HepG2 (cell line): ENCODE results near the gene LAMB2. TPM values are rescaled to one million over a fixed set of nuclear protein-coding genes. Genes with fewer than 3 reads are reported as not detected.
A peak's percentile ranks its signal among the peaks of the same experiment; 100 is the strongest.

Experiments used
- ATAC-seq: fragments of 200-7000 bp; cut with Tn5 transposase; 3 replicates; pipeline ENCODE4 v1.9.1; 2020; ENCODE audit warnings: mild to moderate bottlenecking, moderate library complexity
- BruUV-seq: library from RNA; stranded (reverse); fragments of 400-500 nt; replicated peaks from 2 replicates; lab custom pipeline; 2021; lab: Mats Ljungman, UMichigan
- CTCF ChIA-PET: fragments of 300-600 bp; formaldehyde crosslinking; extraction: SDS; loops from one replicate; lab custom pipeline; 2021; ENCODE audit warnings: low total read pairs, inconsistent platforms, low intra/inter-chr PET ratio; lab: Yijun Ruan, JAX
- POLR2A ChIA-PET: fragments of 350-600 bp; sonication (Branson Sonifier 250); formaldehyde crosslinking; loops from one replicate; lab custom pipeline; 2020; ENCODE audit warnings: antibody characterized with exemption, inconsistent platforms; lab: Yijun Ruan, JAX
- DNase-seq: peaks from one replicate; pipeline ENCODE4 v3.0.0-alpha.2; 2015; ENCODE audit warnings: low spot score
- FAIRE-seq: peaks from 3 replicates; lab custom pipeline; 2011; peaks lifted over from hg19 to GRCh38; lab: Jason Lieb, UNC
- H2AFZ ChIP-seq: one replicate; pipeline ENCODE4 v1.6.1; 2011; ENCODE audit warnings: low read length, inconsistent platforms
- H3K27ac ChIP-seq: fragments of 300-600 bp; 3 replicates; pipeline ENCODE4 v1.8.0; 2011; ENCODE audit warnings: mixed run types, mild to moderate bottlenecking, mixed read lengths, low read length, inconsistent platforms; ENCODE audit not compliant: insufficient read depth; ENCODE audit errors: extremely low read length
- H3K27me3 ChIP-seq, 2 experiments: fragments of 200-600 bp in 1 of 2; 2 replicates in 1 of 2; 3 replicates in 1 of 2; pipeline versions ENCODE4 v1.6.0 to v1.8.0; 2011; ENCODE audit warnings: low read length in 2 of 2, mild to moderate bottlenecking in 2 of 2, moderate library complexity in 2 of 2, inconsistent platforms in 1 of 2; ENCODE audit not compliant: insufficient read depth in 2 of 2, control insufficient read depth in 1 of 2
- H3K36me3 ChIP-seq, 2 experiments: fragments of 200-600 bp in 1 of 2; replicated peaks in 1 of 2; 2 replicates in 1 of 2; 3 replicates in 1 of 2; pipeline versions ENCODE4 v1.5.1 to v1.8.0; 2011; ENCODE audit warnings: low read length in 2 of 2, inconsistent platforms in 1 of 2; ENCODE audit not compliant: insufficient read depth in 2 of 2, control insufficient read depth in 1 of 2
- H3K4me1 ChIP-seq: 2 replicates; pipeline ENCODE4 v1.5.1; 2012; ENCODE audit warnings: low read length, inconsistent platforms; ENCODE audit not compliant: insufficient read depth
- H3K4me2 ChIP-seq: 2 replicates; pipeline ENCODE4 v1.6.0; 2011; ENCODE audit warnings: low read depth, low read length, inconsistent platforms
- H3K4me3 ChIP-seq, 3 experiments: fragments of 200-600 bp in 1 of 3; sonication (generic), shearing (Covaris generic) in 1 of 3; replicated peaks in 1 of 3; 2 replicates each; pipeline ENCODE4 v1.5.1; 2011 to 2016; ENCODE audit warnings: low read length in 3 of 3, inconsistent platforms in 2 of 3, low read depth in 2 of 3, mild to moderate bottlenecking in 2 of 3, control low read depth in 1 of 3, mixed read lengths in 1 of 3; ENCODE audit not compliant: insufficient read depth in 1 of 3
- H3K79me2 ChIP-seq: one replicate; pipeline ENCODE4 v1.6.1; 2011; ENCODE audit warnings: low read length, inconsistent platforms; ENCODE audit not compliant: insufficient read depth
- H3K9ac ChIP-seq: 2 replicates; pipeline ENCODE4 v1.6.0; 2011; ENCODE audit warnings: mild to moderate bottlenecking, low read depth, low read length, inconsistent platforms; ENCODE audit not compliant: insufficient read depth
- H3K9me3 ChIP-seq: 2 replicates; pipeline ENCODE4 v1.5.1; 2012; ENCODE audit warnings: mild to moderate bottlenecking, low read length
- H4K20me1 ChIP-seq: 2 replicates; pipeline ENCODE4 v1.6.0; 2011; ENCODE audit warnings: inconsistent platforms, mild to moderate bottlenecking, low read length, moderate library complexity; ENCODE audit not compliant: insufficient read depth
- ARHGAP35 ChIP-seq: sonication (generic); formaldehyde crosslinking; IDR thresholded peaks from 2 replicates; pipeline ENCODE4 v1.9.0; 2022; ENCODE audit warnings: mild to moderate bottlenecking, inconsistent platforms, moderate library complexity, missing genetic modification reagents, borderline replicate concordance
- GABPB1 ChIP-seq: IDR thresholded peaks from 2 replicates; pipeline ENCODE4 v1.6.1; 2016; ENCODE audit warnings: mild to moderate bottlenecking, missing genetic modification reagents, moderate library complexity, missing compliant biosample characterization
- MIXL1 ChIP-seq: IDR thresholded peaks from 2 replicates; pipeline ENCODE4 v1.6.1; 2016
- REL ChIP-seq: sonication (generic); formaldehyde crosslinking; conservative IDR thresholded peaks from 2 replicates; pipeline ENCODE4 v1.8.0; 2022; ENCODE audit warnings: mild to moderate bottlenecking, missing genetic modification reagents, moderate library complexity
- WIZ ChIP-seq: sonication (generic); formaldehyde crosslinking; IDR thresholded peaks from 2 replicates; pipeline ENCODE4 v1.5.1; 2020; ENCODE audit warnings: mild to moderate bottlenecking, missing genetic modification reagents
- ZKSCAN5 ChIP-seq: sonication (generic); formaldehyde crosslinking; IDR thresholded peaks from 2 replicates; pipeline ENCODE4 v1.5.1; 2020; ENCODE audit warnings: mild to moderate bottlenecking, missing genetic modification reagents
- ZNF605 ChIP-seq: sonication (generic); formaldehyde crosslinking; IDR thresholded peaks from 2 replicates; pipeline ENCODE4 v1.8.0; 2022; ENCODE audit warnings: mild to moderate bottlenecking, missing genetic modification reagents
- WGBS: methylation state at CpG from one replicate; pipeline ENCODE4 v1.1.6; 2017; ENCODE audit warnings: low lambda C conversion rate; 5-methylcytosine and 5-hydroxymethylcytosine counted together
- in situ Hi-C: cut with HindIII; loops from 2 replicates; pipeline ENCODE4 v1.10.0; 2017; ENCODE audit warnings: low pct_unique_long_range_greater_than_20kb; ENCODE audit not compliant: extremely low pct_ligation_motif_present
- intact Hi-C: fragments of 100-400 bp; cut with micrococcal nuclease; formaldehyde crosslinking; loops from one replicate; pipeline ENCODE4 v1.10.0; 2022; ENCODE audit not compliant: unreplicated experiment
- polyA plus RNA-seq, 8 experiments: library from polyadenylated mRNA; depleted of rRNA in 3 of 8; stranded (reverse) in 7 of 8; unstranded in 1 of 8; fragments of >200 nt; fragmentation: Illumina TruSeq in 4 of 8; extraction: Trizol in 4 of 8; gene quantifications; 2 replicates each; pipeline versions ENCODE4 v1.2.1 to v1.2.3, GENCODE V29; 2011 to 2016; ENCODE audit warnings: low read depth in 4 of 8, missing spikeins in 1 of 8, mixed read lengths in 1 of 8; ENCODE audit not compliant: insufficient read depth in 1 of 8
- total RNA-seq, 5 experiments: library from RNA; depleted of rRNA; stranded (reverse); fragments of >200 nt; fragmentation: Illumina TruSeq; extraction: Trizol; gene quantifications; 2 replicates each; pipeline ENCODE4 v1.2.3, GENCODE V29; 2016; ENCODE audit warnings: low read depth in 1 of 5
- TF ChIP-seq, protein P1 (sequence below): IDR thresholded peaks from 2 replicates; pipeline ENCODE4 v1.6.1; 2016
- TF ChIP-seq, protein P2 (sequence below): sonication (generic); formaldehyde crosslinking; IDR thresholded peaks from 2 replicates; pipeline ENCODE4 v1.4.0; 2020; ENCODE audit warnings: missing genetic modification reagents
- TF ChIP-seq, protein P3 (sequence below): IDR thresholded peaks from 2 replicates; pipeline ENCODE4 v1.6.1; 2016; ENCODE audit warnings: missing compliant biosample characterization, missing genetic modification reagents, borderline replicate concordance
- TF ChIP-seq, protein P4 (sequence below): sonication (generic); formaldehyde crosslinking; conservative IDR thresholded peaks from 2 replicates; pipeline ENCODE4 v1.5.0; 2020; ENCODE audit warnings: missing genetic modification reagents

Gene LAMB2
- total and polyA plus RNA-seq, 2 of the 13 experiments (the other 11 are each of a cell fraction or from before 2014, with no cell fraction given) = 208 to 443 TPM

DNA sequence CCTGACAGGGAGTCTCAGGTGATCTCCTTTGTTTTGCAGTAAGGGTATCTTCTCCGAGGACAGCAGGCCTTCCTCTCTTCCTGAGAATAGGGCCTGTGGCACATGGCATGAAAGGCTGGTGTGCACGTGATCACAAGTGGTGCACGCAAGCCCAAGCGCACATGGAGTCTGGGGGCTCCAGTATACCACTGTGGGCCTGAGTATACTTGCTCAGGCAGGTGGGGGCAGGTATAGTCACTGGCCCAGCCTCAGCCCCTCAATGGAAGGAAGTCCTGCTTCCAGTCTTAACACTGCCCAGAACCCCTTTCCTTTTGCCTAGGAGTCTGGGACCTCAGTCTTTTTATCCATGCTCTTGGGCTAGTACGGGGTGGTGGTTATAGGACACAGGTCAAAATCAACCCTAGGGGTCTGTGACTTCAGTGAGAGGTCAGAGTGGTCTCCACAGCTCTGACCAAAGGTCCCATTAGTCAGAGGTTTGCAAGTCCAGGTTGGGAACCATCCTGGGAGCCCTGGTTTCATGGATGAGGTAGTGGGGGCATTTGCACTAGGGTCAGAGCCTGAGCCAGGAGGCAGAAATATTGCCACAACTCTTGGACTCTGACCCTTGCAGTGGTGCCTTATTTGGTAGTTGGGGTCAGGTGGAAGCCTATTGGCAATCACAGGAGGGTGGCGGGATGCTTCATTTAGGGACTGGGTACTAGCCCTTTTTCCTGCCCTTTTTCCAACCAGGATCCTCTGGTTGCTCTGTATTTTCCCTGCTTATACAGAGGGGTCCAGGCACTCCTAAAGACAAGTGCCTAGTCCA is 34.1 kb upstream of the LAMB2 start (continued):
- TF ChIP-seq ZNF605 (CRISPR knock-in tag) = peak; percentile 63; the same call in 1 of the 2 replicates

DNA sequence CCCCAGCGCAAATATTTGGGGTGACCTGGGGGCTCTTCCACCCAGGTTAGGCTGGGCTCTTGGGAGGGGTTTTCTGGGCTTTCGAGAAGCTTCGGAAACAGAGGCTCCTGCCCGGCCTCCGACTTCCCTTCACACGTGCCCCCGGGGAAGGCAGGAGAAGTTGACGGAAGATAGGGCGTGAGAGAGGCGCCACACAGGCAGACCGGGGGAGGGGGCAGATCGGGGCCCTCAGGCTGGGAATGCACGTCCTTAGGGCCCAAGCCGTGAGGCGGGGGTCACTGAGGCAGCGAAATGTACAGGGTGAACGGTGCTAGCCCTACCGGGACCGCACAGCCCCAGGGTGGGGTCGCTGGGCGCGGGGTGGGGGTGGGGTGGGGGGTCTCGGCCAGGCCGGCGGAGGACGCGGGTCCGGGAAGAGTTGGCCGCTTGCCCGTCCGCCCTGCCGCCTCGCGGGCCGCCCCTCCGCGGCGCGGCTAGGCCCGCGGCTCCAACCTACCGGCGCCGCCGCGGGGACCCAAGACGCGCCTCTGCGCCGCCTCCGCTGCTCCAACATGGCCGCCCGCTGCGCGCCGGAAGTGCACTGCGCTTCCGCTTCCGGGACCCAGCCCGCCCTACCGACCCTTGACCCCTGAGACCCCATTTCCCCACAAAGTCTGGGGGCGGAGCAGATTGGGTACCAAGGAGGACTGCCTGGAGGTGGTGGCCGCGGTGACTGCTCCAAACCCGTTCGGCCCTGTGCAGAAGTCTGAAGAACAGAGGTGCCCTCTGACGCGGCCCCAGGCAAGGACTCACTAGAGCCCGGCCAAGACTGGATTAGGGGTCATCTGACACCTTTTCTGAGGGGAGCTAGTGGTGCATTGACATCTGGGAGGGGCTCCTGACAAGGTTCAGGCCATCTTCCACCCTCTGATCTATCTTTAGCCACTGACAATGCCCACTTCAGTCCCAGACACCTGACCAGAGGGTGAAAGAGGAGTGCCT is 33.2 kb upstream of the LAMB2 start, which contains the start of gene CCDC71:
TSS of gene CCDC71 (minus strand) at position 561 of the 981 bp plus-strand sequence. CDS start 2,123 bp downstream, outside the sequence.
- peak; percentile 43 for DNase-seq
- H3K4me3 ChIP-seq = peak within 1 kb of the TSS; percentile 87 to 90 (median 88)
- no peaks in the 10 kb centered on the region; a peak in 1 of 5 replicates for H3K27me3 ChIP-seq
- 1% methylated on average over 10 of the region's 69 CpGs for WGBS
- peaks cover 16% of the 10 kb centered on the region for H3K79me2 ChIP-seq
- H3K4me1 ChIP-seq = peaks cover 48% of the 10 kb centered on the region
- peak; percentile 44 for FAIRE-seq
- no peaks in the 10 kb centered on the region for H3K9me3 ChIP-seq
- intact Hi-C loops (no loop called here), in situ Hi-C loops (loop anchor here (25.0 kb wide), 1 partner anchor 271 kb away; the partner anchor contains the start of gene NICN1)
- peak within 1 kb of the TSS; percentile 35 for H2AFZ ChIP-seq
- BruUV-seq = no TSS peak
- peak within 1 kb of the TSS; percentile 67 for H3K27ac ChIP-seq
- peak within 1 kb of the TSS; percentile 86 for H3K9ac ChIP-seq
- peaks cover 5 to 20% of the 10 kb centered on the region in 2 experiments; a peak in 4 of 5 replicates for H3K36me3 ChIP-seq
- CTCF ChIA-PET = no interaction called here
- H4K20me1 ChIP-seq = no peaks in the 10 kb centered on the region
- POLR2A ChIA-PET = interaction anchor here (0.5 to 2.0 kb wide), 4 partner anchors 9 to 137 kb away, joined by 3 to 6 read pairs (median 4); partner anchors contain the start of genes IMPDH2 and QRICH1
- H3K4me2 ChIP-seq = peak within 1 kb of the TSS; percentile 93
- ATAC-seq = peak; percentile 68
- TF ChIP-seq REL (CRISPR knock-in tag) (0 out of 2 replicates have a peak, but pooled peaks have one; percentile 16), GABPB1 (CRISPR knock-in tag) (peak; percentile 96), WIZ (CRISPR knock-in tag) (no peak), MIXL1 (CRISPR knock-in tag) (no peak), ZKSCAN5 (no peak), ARHGAP35 (CRISPR knock-in tag) (peak; percentile 49; the same call in 1 of the 2 replicates)
- TF ChIP-seq, protein P1, sequence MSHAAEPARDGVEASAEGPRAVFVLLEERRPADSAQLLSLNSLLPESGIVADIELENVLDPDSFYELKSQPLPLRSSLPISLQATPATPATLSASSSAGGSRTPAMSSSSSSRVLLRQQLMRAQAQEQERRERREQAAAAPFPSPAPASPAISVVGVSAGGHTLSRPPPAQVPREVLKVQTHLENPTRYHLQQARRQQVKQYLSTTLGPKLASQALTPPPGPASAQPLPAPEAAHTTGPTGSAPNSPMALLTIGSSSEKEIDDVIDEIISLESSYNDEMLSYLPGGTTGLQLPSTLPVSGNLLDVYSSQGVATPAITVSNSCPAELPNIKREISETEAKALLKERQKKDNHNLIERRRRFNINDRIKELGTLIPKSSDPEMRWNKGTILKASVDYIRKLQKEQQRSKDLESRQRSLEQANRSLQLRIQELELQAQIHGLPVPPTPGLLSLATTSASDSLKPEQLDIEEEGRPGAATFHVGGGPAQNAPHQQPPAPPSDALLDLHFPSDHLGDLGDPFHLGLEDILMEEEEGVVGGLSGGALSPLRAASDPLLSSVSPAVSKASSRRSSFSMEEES (CRISPR knock-in tag) = no peak
- TF ChIP-seq, protein P2, sequence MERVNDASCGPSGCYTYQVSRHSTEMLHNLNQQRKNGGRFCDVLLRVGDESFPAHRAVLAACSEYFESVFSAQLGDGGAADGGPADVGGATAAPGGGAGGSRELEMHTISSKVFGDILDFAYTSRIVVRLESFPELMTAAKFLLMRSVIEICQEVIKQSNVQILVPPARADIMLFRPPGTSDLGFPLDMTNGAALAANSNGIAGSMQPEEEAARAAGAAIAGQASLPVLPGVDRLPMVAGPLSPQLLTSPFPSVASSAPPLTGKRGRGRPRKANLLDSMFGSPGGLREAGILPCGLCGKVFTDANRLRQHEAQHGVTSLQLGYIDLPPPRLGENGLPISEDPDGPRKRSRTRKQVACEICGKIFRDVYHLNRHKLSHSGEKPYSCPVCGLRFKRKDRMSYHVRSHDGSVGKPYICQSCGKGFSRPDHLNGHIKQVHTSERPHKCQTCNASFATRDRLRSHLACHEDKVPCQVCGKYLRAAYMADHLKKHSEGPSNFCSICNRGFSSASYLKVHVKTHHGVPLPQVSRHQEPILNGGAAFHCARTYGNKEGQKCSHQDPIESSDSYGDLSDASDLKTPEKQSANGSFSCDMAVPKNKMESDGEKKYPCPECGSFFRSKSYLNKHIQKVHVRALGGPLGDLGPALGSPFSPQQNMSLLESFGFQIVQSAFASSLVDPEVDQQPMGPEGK (CRISPR knock-in tag) = peak; percentile 45; the same call in 1 of the 2 replicates
- TF ChIP-seq, protein P3, sequence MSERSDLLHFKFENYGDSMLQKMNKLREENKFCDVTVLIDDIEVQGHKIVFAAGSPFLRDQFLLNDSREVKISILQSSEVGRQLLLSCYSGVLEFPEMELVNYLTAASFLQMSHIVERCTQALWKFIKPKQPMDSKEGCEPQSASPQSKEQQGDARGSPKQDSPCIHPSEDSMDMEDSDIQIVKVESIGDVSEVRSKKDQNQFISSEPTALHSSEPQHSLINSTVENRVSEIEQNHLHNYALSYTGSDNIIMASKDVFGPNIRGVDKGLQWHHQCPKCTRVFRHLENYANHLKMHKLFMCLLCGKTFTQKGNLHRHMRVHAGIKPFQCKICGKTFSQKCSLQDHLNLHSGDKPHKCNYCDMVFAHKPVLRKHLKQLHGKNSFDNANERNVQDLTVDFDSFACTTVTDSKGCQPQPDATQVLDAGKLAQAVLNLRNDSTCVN = no peak; the same call in 1 of the 2 replicates
- TF ChIP-seq, protein P4, sequence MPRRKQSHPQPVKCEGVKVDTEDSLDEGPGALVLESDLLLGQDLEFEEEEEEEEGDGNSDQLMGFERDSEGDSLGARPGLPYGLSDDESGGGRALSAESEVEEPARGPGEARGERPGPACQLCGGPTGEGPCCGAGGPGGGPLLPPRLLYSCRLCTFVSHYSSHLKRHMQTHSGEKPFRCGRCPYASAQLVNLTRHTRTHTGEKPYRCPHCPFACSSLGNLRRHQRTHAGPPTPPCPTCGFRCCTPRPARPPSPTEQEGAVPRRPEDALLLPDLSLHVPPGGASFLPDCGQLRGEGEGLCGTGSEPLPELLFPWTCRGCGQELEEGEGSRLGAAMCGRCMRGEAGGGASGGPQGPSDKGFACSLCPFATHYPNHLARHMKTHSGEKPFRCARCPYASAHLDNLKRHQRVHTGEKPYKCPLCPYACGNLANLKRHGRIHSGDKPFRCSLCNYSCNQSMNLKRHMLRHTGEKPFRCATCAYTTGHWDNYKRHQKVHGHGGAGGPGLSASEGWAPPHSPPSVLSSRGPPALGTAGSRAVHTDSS (CRISPR knock-in tag) = no peak
